CD4-positive, alpha-beta T cell treated with Interleukin-6 at 100 ng/mL for 8 hours (primary cell): ENCODE measurements around the gene SMOC2.
"Not testable (repeated sequence)": the region's sequence is repeated elsewhere in the genome, so short reads cannot be mapped to it uniquely, and the experiment has no call there.

Experiments used
- DNase-seq: peaks from one replicate; pipeline ENCODE4 v3.0.0-alpha.2; 2020; ENCODE audit warnings: mixed read lengths, low spot score

Gene SMOC2

DNA sequence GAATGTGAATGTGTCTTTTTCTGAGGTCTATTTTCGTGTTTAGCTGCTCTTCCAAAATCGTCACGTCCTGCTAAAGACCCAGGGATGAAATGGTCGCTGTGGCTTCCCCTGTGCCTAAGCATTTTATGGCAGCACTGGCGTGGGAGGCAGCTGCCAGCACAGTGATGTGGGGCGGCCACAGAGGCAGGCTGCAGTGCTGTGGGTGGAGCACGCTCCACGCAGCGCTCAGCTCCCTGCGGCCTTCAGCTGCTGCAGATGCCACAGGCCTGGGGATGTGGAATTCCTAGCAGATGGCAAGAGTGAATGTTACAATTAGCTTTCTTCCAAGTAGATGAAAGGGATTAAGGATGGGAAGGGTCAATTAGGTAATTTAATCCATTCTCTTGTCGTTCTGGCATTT, 242.6 kb downstream of the SMOC2 start:
- DNase-seq = no peak

- no peak for DNase-seq
Observed at GRCh38 chr6:168684471-168684870, 243.5 kb downstream of the SMOC2 start.

DNA sequence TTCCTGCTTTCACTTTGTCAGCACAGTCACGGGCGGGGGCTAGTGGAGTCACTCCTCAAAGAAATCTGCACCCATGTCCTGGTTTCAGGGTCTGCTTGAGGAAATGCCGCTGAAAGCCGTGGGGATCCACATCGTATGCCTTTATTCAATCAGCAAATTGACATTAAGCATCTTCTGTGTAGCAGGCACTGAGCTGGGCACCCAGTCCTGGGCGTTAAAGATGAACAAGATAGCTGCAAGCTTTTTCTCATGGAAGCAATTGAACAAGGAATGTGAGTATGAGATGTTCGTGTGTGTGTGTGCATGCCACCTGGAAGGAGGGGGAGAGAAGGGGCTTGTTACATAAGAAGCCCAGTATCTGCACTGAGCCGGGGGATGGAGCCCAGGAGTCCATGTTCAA, 243.9 kb downstream of the SMOC2 start:
- no peak for DNase-seq

GRCh38 chr6:168686029-168686738, 245.2 kb downstream of the SMOC2 start:
- DNase-seq = no peak

DNA sequence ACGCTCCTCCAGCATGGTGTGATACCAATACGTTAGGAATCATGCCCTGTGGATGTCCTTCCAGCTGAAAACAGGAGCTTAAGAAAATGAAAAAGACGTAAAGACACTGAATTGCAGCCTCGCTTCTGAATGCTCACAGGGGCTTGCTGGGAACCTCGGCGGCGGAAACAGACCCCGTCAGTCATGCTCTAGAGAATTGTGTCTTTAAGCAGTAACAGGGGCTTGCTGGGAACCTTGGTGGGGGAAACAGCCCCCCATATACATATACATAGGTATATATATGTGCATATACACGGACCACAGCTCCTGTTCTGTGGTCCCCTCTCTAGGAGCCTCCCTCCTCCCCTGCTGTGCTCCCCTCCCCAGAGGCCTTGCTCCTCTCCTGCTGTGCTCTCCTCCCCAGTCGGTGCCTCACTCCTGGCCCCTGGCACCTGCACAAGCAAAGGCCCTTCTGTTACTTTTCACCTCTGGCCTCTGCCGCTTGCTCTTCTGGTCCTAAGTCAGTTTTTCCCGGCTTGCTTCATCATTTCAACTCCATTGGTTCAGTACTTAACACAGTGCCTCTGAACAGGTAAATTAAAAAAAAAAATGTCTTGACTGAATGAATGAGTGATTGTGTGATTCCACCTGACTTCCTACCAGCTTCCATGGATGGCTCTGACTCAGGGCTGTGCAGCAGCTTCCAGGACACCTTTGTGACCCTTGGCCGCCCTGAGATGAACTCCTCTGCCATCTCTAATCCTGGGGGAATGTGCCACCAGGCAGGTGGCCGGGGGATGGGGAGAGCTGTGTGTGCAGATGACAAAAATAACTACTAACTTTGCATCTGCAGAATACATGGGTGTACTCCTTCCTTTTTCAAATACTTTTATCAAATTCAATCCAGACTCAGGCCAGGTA, 246.1 kb downstream of the SMOC2 start:
- DNase-seq = no peak

- DNase-seq = no peak
Observed at GRCh38 chr6:168690271-168690670, 249.3 kb downstream of the SMOC2 start.

GRCh38 chr6:168691774-168692173, 250.8 kb downstream of the SMOC2 start:
- DNase-seq = no peak

DNA sequence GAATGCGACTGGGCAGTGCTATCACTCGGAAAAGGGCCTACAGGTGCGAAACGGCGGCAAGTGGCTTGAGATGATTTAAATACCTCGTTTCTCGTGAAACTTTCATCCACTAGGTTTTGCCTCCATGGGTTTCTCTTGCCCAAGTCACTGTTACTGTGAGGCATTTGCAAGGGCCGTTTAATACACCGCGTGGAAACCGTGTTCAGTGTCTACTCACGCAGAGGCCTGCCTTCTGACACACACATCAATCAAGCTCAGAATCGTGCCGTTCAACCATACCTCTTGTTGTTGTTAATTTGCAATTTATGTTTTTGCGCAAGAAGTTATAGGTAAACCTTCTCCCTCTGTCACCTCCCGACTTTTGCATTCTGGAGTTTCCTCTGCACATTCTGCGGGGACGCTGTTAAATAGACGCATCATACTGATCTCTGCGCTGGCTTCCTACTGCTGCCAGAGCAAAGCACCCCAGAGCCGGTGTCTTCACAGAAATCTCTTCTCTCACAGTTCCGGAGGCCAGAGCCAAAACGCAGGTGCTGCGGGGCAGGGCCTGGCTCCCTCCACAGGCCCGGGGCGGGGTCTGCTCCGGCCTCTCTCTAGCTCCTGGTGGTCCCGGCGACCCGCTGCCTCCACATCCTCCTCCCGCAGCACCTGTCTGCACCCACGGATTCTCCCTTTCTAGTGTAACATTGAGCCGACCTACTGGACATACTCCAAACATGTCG, 251.4 kb downstream of the SMOC2 start:
- DNase-seq = no peak

DNA sequence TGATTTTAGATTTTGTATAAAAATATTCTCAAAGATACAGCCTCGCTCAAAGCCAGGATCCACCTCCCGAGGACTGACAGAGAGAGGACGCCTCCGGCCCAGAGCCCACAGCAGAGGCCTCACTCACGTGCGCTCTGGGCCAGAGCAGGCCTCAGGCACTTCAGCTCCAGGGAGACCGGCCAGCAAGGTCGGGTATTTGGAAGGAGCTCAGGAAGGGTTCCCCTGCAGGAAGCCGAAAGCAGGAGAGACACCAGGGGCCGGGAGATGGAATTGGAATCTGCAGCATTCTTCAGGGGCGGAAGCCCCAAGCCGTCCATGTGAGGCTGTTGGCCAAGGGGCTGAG, 251.9 kb downstream of the SMOC2 start:
- DNase-seq = not testable (repeated sequence)

GRCh38 chr6:168694797-168695196, 253.8 kb downstream of the SMOC2 start:
- DNase-seq = not testable (repeated sequence)

GRCh38 chr6:168695701-168696100, 254.7 kb downstream of the SMOC2 start:
- DNase-seq = no peak

GRCh38 chr6:168698923-168699322, 257.9 kb downstream of the SMOC2 start:
- DNase-seq = no peak

GRCh38 chr6:168699631-168700295, 258.8 kb downstream of the SMOC2 start:
- no peak for DNase-seq

GRCh38 chr6:168700880-168701279, 259.9 kb downstream of the SMOC2 start:
- no peak for DNase-seq

DNA sequence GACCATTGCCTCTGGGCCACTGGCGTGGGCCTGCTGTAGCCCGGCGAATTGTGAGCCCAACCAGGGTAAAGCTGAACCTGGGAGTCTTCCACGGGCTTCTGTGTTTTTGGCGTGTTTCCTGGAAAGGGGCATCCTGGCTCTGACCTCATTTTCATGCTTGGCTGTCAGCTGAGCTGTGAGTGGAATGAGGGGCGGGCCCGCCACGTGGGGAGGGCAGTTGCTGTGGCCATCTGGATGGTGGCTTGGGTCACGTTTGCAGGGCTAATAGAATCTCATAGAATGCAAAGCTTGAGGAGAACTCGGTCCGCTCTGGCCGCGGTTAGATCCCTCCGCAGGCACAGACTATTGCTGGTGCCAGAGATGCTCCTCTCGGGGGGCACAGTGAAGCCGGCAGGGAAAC, 263.0 kb downstream of the SMOC2 start:
- no peak for DNase-seq

DNA sequence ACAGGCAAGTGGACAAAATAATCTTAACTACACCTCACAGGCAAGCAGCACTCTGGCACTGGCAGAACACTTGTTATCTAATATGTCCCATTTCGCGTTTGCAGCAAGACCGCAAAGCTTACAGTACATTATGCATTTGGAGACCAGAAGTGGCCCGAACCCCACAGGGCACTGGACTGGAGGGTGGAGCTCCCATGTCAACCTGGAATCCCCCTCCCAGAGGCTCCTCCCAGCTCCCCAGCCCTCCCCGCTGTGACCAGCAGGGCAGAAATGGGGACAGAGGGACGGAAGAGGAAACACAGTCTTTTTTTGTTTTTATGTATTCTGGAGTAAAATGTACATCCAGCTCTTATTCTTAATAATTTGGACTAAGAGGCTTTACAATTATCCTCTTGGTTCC, 263.7 kb downstream of the SMOC2 start:
- no peak for DNase-seq

GRCh38 chr6:168705271-168705670, 264.3 kb downstream of the SMOC2 start:
- not testable (repeated sequence) for DNase-seq

DNA sequence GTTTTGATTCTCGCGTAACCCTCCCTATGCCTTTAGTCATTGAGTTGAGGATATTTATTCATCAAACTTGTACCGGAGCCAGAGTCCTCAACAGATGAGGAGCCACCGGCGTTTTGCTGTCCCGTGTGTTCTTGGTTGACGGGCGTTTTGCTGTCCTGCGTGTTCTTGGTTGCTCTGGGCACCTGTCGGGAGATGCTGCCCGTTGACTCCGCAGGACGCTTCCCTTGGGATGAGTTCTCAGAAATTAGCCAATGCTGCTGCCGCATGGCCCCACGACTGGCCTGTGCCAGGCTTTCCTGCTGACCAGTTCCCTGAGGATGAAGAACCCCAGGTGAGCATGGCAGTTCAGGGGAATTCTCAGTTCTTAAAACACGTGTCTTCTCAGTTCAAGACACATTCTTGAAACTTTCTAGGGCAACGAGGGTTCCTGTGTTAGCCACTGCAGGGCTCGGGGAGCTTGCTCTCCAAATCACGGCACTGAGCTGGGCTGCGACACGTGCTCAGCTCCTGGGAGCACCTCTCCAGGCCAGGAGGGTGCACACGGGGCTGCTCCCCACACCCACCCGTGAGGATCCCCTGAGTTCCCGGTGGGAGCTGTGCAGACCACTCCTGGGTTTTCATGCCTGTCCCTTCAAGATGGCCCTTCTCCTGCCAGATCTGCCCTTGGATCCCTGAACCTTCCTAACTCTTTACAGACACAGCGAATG, 265.6 kb downstream of the SMOC2 start:
- no peak for DNase-seq

- DNase-seq = no peak
Observed at GRCh38 chr6:168708526-168708925, 267.5 kb downstream of the SMOC2 start.

GRCh38 chr6:168708984-168709383, 268.0 kb downstream of the SMOC2 start:
- DNase-seq = no peak

DNA sequence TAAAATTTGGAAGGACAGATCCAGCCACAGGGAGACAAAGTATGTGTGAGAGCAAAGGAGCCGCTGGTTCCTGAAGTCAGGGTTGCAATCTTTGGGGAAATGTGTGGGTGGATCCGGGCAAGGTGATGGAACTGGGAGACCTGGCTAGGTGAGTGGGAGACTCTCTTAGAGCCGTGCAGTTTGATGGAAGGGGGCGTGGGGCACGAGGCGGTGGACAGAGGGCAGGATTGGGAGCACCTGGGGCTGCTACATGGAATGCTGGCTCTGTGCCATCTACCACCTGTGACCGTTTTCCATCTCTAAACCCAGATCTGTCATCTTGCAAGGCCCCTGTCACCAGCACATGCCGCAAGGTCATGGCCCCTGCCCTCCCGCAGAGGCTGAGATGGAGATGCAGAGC, 268.4 kb downstream of the SMOC2 start:
- no peak for DNase-seq

- DNase-seq = no peak
Observed at GRCh38 chr6:168709991-168710390, 269.0 kb downstream of the SMOC2 start.
